GM19438 (cell line): ENCODE data around the gene EML4.
"Not testable (repeated sequence)": the region's sequence is repeated elsewhere in the genome, so short reads cannot be mapped to it uniquely, and the experiment has no call there.

Experiments
- ATAC-seq: cut with Tn5 transposase; IDR thresholded peaks from one replicate; pipeline ENCODE4 v1.9.1; 2021; ENCODE audit warnings: low read depth; ENCODE audit not compliant: unreplicated experiment

The EML4 gene

DNA sequence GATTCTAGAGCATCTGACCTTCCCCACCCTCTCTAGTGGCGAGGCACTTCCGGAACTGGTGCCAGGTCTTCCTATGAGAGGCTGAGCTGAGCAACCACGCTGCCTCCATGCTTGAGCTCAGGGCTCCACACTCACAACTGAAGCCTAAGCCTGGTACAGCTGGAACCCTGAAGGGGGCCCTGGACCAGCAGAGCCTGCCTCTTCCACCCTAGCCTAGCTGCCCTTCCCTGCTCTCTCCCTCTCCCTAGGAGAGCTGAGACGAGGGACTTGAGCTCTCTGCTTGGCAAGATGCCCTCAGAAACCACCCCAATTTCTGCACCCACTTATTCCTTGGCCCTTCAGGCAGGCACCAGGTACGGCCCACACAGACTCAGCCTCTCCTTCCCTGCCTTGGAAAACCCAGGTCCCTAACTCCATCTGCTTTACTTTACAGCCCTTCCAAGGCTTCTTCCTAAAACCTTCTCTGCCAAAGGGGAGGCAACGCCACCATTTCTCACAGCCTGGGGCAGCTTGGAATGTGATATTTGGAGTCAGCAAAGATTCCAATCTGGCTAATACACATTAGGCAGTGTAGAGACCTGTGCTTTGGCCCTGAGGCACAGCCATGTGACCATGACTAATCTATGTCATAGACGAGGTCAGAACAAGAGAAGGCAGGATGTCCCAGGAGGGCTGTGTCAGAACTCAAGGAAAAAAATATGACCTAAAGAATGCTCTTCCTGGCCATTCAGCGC, 173.1 kb downstream of the EML4 start:
- no peak for ATAC-seq

DNA sequence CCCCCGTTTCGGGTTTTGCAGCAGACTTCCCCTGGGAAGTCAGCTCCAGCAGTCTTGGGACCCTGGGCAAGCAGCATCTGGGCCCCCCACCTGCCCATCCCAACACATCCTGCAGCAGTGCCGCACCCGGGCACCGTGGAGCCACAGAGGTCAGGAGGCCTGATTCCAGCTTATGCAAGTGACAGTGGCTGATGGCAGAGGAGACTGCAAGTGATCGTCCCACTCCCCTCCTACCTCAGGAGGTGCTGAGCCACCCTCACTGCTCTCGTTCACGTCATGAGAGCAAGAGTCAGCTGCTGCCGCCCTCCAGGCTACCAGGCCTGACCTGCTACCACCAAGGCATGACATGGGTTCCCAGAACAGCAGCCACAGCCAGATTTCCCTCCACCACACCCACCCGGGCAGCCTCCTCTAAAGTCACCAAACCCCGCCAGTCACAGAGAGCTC, 173.7 kb downstream of the EML4 start:
- no peak for ATAC-seq

DNA sequence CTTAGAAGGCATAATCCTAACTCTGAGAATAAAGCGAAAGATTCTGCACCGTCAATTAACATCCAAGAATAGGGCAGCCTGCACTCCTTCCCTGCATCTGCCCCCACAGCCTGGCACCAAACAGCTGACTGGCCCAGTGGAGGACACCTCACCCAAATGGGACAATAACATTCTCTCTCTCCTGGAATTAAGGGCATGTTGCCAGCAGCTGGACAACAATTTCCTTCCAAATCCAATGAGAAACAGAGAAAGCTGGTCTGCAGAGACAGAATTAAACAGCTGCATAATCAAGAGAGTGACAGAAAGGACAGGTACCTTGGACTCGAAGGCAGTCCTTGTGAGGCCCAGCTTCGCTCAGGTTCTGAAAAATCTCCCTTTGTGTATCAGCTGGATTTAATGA, 176.8 kb downstream of the EML4 start:
- ATAC-seq = no peak

DNA sequence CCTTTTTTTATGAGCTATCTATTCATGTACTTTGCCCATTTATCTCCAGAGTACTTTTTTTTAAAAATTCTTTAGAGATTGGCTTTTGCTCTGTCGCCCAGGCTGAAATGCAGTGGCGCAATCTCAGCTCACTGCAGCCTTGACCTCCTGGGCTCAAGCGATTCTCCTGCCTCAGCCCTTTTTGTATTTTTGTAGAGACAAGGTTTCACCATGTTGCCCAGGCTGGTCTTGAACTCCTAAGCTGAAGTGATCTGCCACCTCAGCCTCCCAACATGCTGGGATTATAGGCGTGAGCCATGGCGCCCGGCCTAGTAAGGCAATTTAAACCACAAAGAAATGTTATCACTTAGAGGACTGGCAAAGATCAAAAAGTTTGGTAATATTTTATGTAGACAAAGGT, 177.7 kb downstream of the EML4 start:
- not testable (repeated sequence) for ATAC-seq

DNA sequence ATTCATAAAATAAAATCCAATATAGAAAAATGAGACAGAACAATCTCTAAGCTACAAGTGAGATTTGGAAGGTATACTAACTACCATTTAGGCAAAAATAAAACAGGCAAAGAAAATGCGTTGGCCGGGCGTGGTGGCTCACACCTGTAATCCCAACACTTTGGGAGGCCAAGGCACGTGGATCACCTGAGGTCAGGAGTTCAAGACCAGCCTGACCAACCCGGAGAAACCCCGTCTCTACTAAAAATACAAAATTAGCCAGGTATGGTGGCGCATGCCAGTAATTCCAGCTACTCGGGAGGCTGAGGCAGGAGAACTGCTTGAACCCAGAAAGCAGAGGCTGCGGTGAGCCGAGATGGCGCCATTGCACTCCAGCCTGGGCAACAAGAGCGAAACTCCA, 178.4 kb downstream of the EML4 start:
- ATAC-seq = not testable (repeated sequence)

DNA sequence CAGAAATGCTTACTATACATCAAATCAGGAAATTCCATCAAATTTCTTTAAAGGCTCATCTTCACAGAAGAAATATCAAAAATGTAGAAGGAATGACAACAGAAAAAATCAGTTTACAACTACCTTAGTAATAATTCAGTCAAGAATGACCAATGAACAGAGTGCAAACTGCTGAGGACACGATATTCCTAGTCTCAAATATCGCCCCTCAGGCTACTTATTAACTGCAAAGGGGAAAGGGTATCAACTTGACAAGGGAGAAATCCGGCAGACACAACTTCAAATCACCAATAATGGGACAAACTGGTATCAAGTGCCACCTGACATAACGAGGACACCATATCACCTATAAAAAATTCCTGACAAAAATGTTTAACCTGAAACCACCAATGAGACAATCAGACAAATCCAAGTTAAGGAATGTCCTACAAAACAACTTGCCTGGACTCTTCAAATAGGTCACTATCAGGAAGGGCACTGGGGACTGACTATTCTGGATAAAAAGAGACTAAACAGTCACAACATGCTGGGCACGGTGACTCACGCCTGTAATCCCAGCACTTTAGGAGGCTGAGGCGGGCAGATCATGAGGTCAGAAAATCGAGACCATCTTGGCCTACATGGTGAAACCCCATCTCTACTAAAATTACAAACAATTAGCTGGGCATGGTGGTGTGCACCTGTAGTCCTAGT, 179.1 kb downstream of the EML4 start:
- ATAC-seq = no peak

- no peak for ATAC-seq
Observed at GRCh38 chr2:42350434-42351063, 181.4 kb downstream of the EML4 start.

- no peak for ATAC-seq
Observed at GRCh38 chr2:42351864-42352263, 182.7 kb downstream of the EML4 start.

- ATAC-seq = no peak
Observed at GRCh38 chr2:42353792-42354429, 184.8 kb downstream of the EML4 start.

DNA sequence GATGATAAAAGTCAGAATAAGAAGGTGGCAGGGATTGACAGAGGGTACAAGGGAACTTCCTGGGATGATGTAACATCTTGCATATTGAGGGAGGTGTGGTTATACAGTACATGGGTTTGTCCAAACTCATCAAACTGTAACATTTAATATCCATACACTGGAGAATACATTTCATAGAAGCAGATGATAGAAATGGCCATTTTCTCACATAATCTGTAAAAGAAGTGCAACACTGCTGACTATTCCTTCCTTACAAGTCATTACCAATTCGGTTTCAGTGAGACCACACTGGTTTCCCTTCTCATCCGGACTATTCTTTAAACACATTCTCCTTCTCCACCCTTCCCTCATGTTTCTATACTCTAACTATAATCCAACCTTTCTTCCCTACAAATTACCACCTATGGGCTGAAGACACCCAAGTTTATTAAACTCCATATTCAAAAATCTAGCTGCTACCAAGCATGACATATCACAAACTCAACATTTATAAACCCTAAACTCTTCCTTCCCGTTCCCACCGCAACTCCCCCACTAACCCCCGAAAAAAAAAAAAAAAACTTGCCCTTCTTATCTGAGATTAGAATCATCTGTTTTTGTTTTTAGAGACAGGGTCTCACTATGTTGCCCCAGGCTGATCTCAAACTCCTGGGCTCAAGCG, 190.3 kb downstream of the EML4 start:
- no peak for ATAC-seq

DNA sequence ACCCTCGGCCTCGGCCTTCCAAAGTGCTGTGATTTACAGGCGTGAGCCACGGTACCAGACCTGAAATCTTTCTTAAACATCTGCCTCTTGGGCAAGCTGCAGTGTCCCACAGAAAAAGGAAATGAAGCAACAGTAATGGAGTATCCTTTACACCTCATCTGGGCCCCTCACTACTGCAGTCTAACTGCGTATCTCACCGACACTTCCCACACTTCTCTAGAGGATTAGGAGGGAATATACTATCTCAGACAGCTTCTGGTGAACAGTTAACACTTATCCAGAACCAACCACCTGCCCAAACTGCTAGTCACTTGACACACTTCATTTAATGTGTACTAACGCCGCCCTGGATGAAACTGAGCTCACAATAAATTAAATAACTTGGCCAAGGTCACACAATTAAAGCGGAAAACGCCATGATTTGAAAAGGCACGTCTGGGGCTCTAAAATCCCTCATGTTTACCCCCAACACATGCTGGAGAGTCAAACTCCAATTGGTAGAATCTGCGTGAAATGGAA, 190.9 kb downstream of the EML4 start:
- ATAC-seq = no peak

GRCh38 chr2:42360493-42360889, 191.3 kb downstream of the EML4 start:
- no peak for ATAC-seq

- peak; percentile 80 for ATAC-seq
Observed at GRCh38 chr2:42360890-42361727, 192.0 kb downstream of the EML4 start, which contains the start of gene COX7A2L. COX7A2L (minus strand) TSS chr2:42361217; CDS start chr2:42361161, 56 bp downstream.

GRCh38 chr2:42361728-42362283, 192.7 kb downstream of the EML4 start:
- no peak for ATAC-seq

DNA sequence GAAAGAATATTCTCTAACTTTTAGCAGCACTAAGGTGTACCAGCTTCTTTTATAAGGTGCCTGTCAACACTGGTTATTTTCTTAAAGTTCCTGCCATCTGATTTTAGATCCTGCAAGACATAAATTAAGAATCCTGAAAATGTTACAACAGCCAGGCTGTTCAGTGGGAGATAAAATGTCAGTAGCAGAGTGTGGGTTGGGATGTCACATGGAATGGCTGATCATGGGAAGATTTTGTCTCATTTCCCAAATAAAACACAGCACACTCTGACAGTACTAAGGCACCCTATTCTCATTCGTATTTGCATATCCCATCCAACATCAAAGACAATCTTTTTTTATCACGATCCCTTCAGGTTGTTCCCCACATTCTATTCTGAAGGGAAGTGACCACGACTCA, 194.3 kb downstream of the EML4 start:
- ATAC-seq = no peak

DNA sequence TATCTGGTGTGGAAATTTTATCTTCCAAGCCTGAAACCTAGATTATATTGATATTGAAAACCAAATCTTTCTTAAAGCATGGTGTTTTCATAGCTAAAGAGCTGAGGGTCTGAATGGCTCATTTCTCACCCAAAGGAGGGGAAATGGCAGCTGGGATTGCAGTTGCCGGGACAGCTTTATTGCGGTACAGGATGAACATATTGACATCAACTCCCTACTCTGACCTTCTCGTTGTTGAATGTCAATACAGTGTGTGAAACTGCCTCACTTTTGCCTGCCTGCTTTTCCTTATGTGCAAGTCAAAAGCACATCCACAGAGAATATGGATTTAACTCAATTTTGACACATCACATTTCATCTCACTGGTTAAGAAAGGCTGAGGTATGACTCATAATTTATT, 195.5 kb downstream of the EML4 start:
- no peak for ATAC-seq

GRCh38 chr2:42366411-42366810, 197.3 kb downstream of the EML4 start:
- no peak for ATAC-seq

DNA sequence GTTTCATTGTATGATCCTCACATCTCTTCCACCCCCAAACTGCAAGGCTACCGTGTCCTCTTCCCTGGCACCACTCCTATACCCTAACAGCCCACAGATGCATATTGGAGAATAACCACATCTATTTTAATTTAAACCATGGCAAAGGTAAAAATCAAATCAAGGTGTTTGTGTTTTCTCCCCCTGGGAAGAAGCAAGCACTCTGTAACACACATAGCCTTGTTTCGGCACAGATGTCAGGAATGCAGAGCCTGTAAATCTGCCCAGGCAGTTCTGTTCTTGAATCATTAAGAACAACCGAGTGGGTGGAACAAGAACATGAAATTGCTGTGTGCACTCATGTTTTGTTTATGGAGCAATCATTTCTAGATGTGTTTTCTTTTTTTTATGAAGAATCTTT, 198.7 kb downstream of the EML4 start:
- ATAC-seq = no peak

DNA sequence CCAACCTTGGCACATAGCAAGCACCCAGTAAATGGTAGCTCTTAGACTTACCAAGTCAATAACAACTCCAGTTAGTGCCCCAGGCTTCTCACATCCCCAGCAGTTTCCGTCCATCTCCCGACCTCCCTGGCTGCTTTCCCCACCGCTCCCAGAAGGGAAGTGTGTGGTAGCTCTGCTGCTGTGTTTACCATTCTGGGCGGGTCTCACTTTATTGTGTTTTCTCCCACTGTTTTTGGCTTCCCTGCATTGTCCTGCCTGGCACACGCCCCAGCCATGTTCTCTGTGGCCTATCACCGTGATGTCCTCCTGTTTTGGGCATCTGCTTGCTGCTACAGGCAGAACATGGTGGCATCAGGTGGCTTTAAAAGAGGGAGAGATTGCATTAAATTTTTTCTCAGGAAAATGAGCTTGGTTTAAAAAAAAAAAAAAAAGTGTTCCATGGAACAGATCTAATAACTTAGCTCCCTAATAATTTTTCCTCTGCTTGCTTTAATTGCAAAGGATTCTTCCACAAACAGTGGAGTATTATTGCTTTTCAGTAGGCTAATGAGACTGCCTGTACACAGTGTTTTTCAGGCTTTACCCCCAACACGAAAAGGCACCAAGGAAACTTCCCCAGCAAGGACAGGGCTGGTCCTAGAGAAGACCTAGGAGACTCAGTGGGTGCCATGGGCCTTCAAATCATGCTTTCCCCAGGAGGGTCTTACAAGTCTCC, 199.8 kb downstream of the EML4 start:
- no peak for ATAC-seq
